Effector memory CD4-positive, alpha-beta T cell (primary cell): ENCODE measurements around the gene LMBRD2.
"Not testable (repeated sequence)": the region's sequence is repeated elsewhere in the genome, so short reads cannot be mapped to it uniquely, and the experiment has no call there.

Source experiments
- DNase-seq, 3 donors: peaks; one replicate each; pipeline ENCODE4 v3.0.0-alpha.2; 2020
- H3K27ac ChIP-seq: 2 replicates; pipeline ENCODE4 v1.7.0; 2013; ENCODE audit warnings: mild to moderate bottlenecking, low read length, moderate library complexity; ENCODE audit not compliant: insufficient read depth, poor library complexity, severe bottlenecking
- H3K27me3 ChIP-seq: replicated peaks from 2 replicates; pipeline ENCODE4 v1.7.0; 2013; ENCODE audit warnings: mild to moderate bottlenecking, low read length; ENCODE audit not compliant: insufficient read depth, control insufficient read depth, poor library complexity, severe bottlenecking
- H3K36me3 ChIP-seq: 2 replicates; pipeline ENCODE4 v1.7.0; 2013; ENCODE audit warnings: mild to moderate bottlenecking, low read length, moderate library complexity; ENCODE audit not compliant: control insufficient read depth, insufficient read depth
- H3K4me1 ChIP-seq: 2 replicates; pipeline ENCODE4 v1.7.0; 2013; ENCODE audit warnings: low read length, mild to moderate bottlenecking; ENCODE audit not compliant: control insufficient read depth, insufficient read depth, poor library complexity, severe bottlenecking
- H3K4me3 ChIP-seq: 2 replicates; pipeline ENCODE4 v1.7.0; 2013; ENCODE audit warnings: low read length, low read depth, mild to moderate bottlenecking; ENCODE audit not compliant: insufficient read depth, poor library complexity, severe bottlenecking
- H3K9me3 ChIP-seq: 2 replicates; pipeline ENCODE4 v1.7.0; 2013; ENCODE audit warnings: mild to moderate bottlenecking, low read length, moderate library complexity; ENCODE audit not compliant: control insufficient read depth
- total RNA-seq, 3 donors: gene quantifications; one replicate each; lab custom pipeline; 2026; lab: John Stamatoyannopoulos, UW

Gene LMBRD2
- total RNA-seq: 19.6 to 23.4 (median 19.7) reads per million in 3 donors

DNA sequence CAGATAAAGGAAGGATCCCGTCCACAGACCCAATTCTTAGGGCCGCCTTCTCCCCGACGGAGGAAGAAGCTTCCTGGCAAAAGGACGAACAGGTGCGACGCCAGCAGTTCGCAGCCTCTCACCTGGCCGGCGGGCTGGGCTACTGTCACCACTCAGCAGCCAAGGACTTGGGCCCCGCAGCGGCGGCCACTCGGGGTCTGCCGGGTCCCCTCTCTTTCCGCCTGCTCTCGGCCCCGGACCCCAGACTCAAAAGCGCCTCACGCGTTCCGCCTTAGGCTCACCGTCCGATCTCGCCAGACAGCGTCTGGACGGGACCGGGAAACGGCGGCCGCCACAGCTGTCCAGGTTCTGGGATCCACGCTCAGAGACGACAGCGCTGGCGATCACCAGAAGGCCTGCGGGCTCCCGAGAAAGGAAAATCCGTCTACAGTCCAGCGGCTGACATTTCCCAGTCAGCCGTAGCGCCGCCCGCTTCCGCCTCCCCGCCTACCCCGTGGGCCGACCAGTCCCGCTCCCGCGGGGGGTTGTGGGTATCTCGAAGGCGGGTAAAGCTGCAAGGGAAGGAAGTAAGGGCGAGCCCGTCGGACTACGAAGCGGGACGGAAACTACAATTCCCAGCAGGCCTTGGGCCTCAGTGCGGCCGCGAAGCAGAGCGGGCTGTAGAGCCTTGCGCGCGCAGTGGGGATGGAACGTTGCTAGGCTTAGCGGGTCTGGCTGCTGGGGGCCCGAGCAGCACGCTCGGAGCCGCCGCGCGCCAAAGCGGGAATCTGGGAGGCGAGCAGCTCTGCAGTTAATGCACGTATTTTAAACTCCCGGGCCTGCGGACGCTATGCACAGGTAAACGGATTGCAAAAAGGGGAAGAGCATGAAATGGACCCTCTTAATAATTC lies at the start of gene LMBRD2, which contains the start of gene SKP2:
Gene LMBRD2 (minus strand): TSS at position 454 of the 890 bp plus-strand sequence. CDS start 8,538 bp downstream, outside the sequence.
Gene SKP2 (plus strand): TSS at position 678 of the 890 bp plus-strand sequence. CDS start 152 bp downstream, at position 830.
- peak within 1 kb of the TSS; percentile 85 for H3K4me3 ChIP-seq
- peak; percentile 92 to 97 (median 96) for DNase-seq
- H3K36me3 ChIP-seq: peaks cover 5% of the 10 kb centered on the region
- no peaks in the 10 kb centered on the region for H3K9me3 ChIP-seq
- H3K4me1 ChIP-seq: peaks cover 13% of the 10 kb centered on the region
- H3K27me3 ChIP-seq: no peaks in the 10 kb centered on the region
- H3K27ac ChIP-seq: peak within 1 kb of the TSS; percentile 74

GRCh38 chr5:36200513-36200912 lies 48.8 kb upstream of the LMBRD2 start:
- no peak for DNase-seq
- Histone ChIP-seq H3K4me3 (no peak overlapping the region), H3K36me3 (peaks cover 13% of the 10 kb centered on the region), H3K9me3 (no peaks in the 10 kb centered on the region), H3K4me1 (no peaks in the 10 kb centered on the region), H3K27ac (no peak overlapping the region), H3K27me3 (no peaks in the 10 kb centered on the region)

DNA sequence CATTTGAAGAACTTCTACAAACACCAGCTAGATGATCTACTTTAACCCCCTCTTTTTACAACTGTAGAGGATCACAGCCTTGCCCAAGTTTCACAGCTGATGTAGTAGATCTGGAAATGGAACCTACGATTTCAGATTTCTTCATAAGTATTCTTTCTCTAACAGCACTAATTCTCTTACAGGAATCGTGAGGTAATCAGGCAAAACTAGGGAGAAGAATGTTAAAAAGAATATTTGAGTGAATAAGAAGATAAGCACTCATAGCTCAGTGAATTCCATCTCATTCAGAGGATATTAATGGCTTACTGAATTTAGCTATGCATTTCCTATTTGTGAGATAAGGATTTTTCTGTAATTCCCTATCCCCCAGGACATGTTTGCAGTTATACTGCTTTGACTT lies 47.9 kb upstream of the LMBRD2 start:
- no peak overlapping the region for H3K4me3 ChIP-seq
- no peaks in the 10 kb centered on the region for H3K9me3 ChIP-seq
- H3K27me3 ChIP-seq: no peaks in the 10 kb centered on the region
- DNase-seq: no peak
- H3K36me3 ChIP-seq: peaks cover 18% of the 10 kb centered on the region
- H3K27ac ChIP-seq: no peak overlapping the region
- H3K4me1 ChIP-seq: no peaks in the 10 kb centered on the region

GRCh38 chr5:36198783-36199182 lies 47.1 kb upstream of the LMBRD2 start:
- DNase-seq, H3K9me3 ChIP-seq, H3K27me3 ChIP-seq, H3K27ac ChIP-seq, H3K4me1 ChIP-seq, H3K4me3 ChIP-seq: not testable (repeated sequence)
- H3K36me3 ChIP-seq: peaks cover 19% of the 10 kb centered on the region

DNA sequence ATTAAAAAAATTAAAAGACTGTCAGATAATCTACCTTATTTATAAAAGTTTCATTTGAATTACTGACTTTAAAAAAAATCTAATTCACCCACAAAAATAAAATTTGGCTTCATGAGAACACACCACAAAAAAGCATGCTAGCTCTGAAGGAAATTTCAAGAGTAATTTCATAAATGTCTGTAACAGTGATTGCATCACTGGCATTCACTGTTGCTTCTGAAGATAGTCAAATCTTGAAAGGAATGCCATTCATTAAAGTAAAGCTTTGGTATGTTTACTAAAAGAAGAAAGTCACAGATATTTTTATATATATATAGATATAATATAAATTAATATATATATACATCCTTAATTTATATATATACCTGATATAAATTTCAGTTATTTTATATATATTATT lies 46.6 kb upstream of the LMBRD2 start:
- no peak for DNase-seq
- H3K36me3 ChIP-seq: peaks cover 19% of the 10 kb centered on the region
- H3K9me3 ChIP-seq: no peaks in the 10 kb centered on the region
- H3K4me1 ChIP-seq: no peaks in the 10 kb centered on the region
- H3K4me3 ChIP-seq: no peak overlapping the region
- no peak overlapping the region for H3K27ac ChIP-seq
- no peaks in the 10 kb centered on the region for H3K27me3 ChIP-seq

DNA sequence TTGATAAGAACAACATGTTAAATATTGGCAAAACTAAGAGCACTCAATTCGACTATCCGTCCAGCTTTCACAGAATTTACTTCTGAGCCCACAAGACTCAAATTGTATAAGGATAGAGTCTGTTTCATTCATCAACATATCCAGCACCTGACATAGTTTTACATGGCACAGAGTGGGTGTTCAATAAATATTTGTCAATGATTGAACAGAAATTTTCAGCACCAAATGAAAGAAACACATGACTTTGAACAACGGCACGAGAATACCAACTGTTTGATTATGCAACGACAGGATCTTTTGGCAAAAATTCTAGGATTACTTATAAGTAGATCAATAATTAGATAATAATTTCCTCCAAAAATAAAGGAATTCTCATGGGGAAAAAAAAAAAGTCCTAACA lies 42.1 kb upstream of the LMBRD2 start:
- DNase-seq: no peak
- no peaks in the 10 kb centered on the region for H3K4me1 ChIP-seq
- H3K36me3 ChIP-seq: peaks cover 6% of the 10 kb centered on the region
- H3K4me3 ChIP-seq: no peak overlapping the region
- H3K27me3 ChIP-seq: no peaks in the 10 kb centered on the region
- H3K9me3 ChIP-seq: no peaks in the 10 kb centered on the region
- no peak overlapping the region for H3K27ac ChIP-seq

- H3K4me1 ChIP-seq, H3K27ac ChIP-seq, H3K36me3 ChIP-seq, DNase-seq, H3K9me3 ChIP-seq, H3K27me3 ChIP-seq, H3K4me3 ChIP-seq: not testable (repeated sequence)
These were observed 32.7 kb upstream of the LMBRD2 start for GRCh38 chr5:36184408-36184807.

- H3K27ac ChIP-seq: no peak overlapping the region
- DNase-seq: no peak
- H3K9me3 ChIP-seq: no peaks in the 10 kb centered on the region
- no peak overlapping the region for H3K4me3 ChIP-seq
- peaks cover 15% of the 10 kb centered on the region for H3K36me3 ChIP-seq
- H3K27me3 ChIP-seq: no peaks in the 10 kb centered on the region
- no peaks in the 10 kb centered on the region for H3K4me1 ChIP-seq
These were observed 30.1 kb upstream of the LMBRD2 start for GRCh38 chr5:36181774-36182173.

DNA sequence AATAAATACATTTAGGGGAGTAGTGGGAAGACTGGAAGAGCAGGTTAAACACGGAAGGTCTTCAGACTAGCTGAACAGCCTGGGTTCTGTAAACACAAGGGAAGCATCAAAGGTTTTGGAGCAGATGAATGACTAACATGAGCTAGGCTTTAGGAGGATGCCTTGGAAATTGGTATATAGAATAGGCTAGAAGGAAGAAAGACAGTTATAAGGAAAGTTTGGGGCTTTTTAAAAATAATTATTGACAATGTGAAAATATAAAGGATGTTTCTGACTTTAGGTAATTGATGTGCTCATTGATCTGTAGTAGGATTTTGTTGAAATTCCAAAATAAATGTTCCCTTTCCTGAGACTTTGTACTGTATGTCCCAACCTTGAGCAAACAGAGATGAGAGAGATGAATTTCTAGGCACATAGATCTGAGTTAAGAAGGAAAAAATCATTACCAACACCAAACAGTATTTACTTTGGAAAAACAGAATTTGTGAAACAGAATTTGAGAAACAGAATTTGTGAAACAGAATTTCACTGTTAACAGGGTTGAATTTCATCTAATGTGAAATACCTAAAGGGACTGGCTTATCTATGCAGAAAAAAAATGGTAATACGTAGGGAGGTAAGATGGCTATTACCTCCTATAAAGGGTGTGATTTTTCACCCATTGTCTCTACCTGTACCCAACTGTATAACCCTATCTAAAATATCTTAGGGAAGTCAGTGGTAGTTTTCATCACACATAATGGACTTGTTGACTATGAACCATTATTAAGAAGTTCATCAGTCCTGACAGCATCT lies 29.1 kb upstream of the LMBRD2 start:
- Histone ChIP-seq H3K27me3 (no peaks in the 10 kb centered on the region), H3K9me3 (no peaks in the 10 kb centered on the region), H3K36me3 (peaks cover 15% of the 10 kb centered on the region), H3K4me1 (no peaks in the 10 kb centered on the region), H3K27ac (no peak overlapping the region), H3K4me3 (no peak overlapping the region)
- DNase-seq: no peak

- no peak overlapping the region for H3K27ac ChIP-seq
- H3K9me3 ChIP-seq: no peaks in the 10 kb centered on the region
- no peak for DNase-seq
- no peak overlapping the region for H3K4me3 ChIP-seq
- no peaks in the 10 kb centered on the region for H3K4me1 ChIP-seq
- peaks cover 17% of the 10 kb centered on the region for H3K36me3 ChIP-seq
- no peaks in the 10 kb centered on the region for H3K27me3 ChIP-seq
These were observed 28.3 kb upstream of the LMBRD2 start for GRCh38 chr5:36179950-36180349.
